A673 (cell line): ENCODE data around the gene HS3ST3B1.

Experiments
- CTCF ChIP-seq: fragments of 300-800, 200-600 bp; sonication (generic); conservative IDR thresholded peaks from 2 replicates; pipeline ENCODE4 v1.5.1; 2017; ENCODE audit warnings: low read depth, mild to moderate bottlenecking, antibody characterized with exemption, low read length, moderate library complexity, mixed read lengths
- EZH2 ChIP-seq: fragments of 200-600 bp; sonication (generic); IDR thresholded peaks from 2 replicates; pipeline ENCODE4 v1.6.1; 2017; ENCODE audit warnings: borderline replicate concordance, low read depth, mild to moderate bottlenecking, mixed read lengths, antibody characterized with exemption, low read length; ENCODE audit not compliant: poor library complexity, severe bottlenecking

DNA sequence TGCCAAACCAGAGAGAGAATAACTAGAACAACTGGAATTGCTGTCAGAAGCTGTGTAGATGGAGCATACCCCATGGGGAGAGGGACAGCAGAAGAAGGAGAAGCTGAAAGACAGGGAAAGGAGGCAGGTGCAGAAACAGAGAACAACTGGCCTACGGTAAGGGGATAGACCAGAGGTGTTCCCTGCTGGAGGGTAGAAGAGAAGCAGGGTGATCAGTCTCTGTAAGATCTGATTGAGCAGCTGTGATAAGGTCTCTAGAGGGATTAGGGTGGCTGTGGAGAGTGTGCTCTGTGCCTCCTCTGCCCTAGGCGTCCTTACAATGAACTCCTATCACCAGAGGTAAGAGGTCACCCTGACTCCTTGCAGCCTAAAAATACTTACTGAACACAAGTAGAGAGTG lies 30.4 kb upstream of the HS3ST3B1 start:
- TF ChIP-seq CTCF (no peak), EZH2 (no peak)
